OCI-LY3 (cell line): Measurements from ENCODE around the gene TOMM70.

Experiments used
- H2AFZ ChIP-seq: fragments of 200-600, 300-600 bp; shearing (Covaris generic); 2 replicates; pipeline ENCODE4 v1.6.0; 2014; ENCODE audit warnings: antibody characterized with exemption, low read depth, low read length
- H3K27ac ChIP-seq: fragments of 200-600, 300-600 bp; sonication (generic); 2 replicates; pipeline ENCODE4 v1.5.1; 2014; ENCODE audit warnings: mild to moderate bottlenecking, low read length, moderate library complexity, mixed read lengths
- H3K27me3 ChIP-seq: fragments of 200-600, 300-600 bp; sonication (generic); 2 replicates; pipeline ENCODE4 v1.6.1; 2014; ENCODE audit warnings: low read depth, low read length, mixed read lengths
- H3K36me3 ChIP-seq: fragments of 200-600, 300-600 bp; sonication (generic); replicated peaks from 2 replicates; pipeline ENCODE3; 2014; ENCODE audit warnings: low read depth, low read length, mixed read lengths
- H3K4me1 ChIP-seq: fragments of 300-600, 200-600 bp; sonication (generic); 2 replicates; pipeline ENCODE4 v1.6.1; 2014; ENCODE audit warnings: low read length, mixed read lengths
- H3K4me2 ChIP-seq: fragments of 200-600, 300-600 bp; sonication (generic); 2 replicates; pipeline ENCODE4 v1.6.1; 2014; ENCODE audit warnings: low read length, mixed read lengths
- H3K4me3 ChIP-seq: fragments of 300-600, 200-600 bp; sonication (generic); 2 replicates; pipeline ENCODE4 v1.5.1; 2014; ENCODE audit warnings: antibody characterized with exemption, mild to moderate bottlenecking, low read length, moderate library complexity
- H3K79me2 ChIP-seq: fragments of 300-600, 200-600 bp; shearing (Covaris generic); 2 replicates; pipeline ENCODE4 v1.6.1; 2014; ENCODE audit warnings: mild to moderate bottlenecking, low read length, mixed read lengths
- H3K9ac ChIP-seq: fragments of 300-600, 200-600 bp; shearing (Covaris generic); 2 replicates; pipeline ENCODE4 v1.6.0; 2014; ENCODE audit warnings: mild to moderate bottlenecking, low read length, moderate library complexity
- H3K9me3 ChIP-seq: fragments of 200-600, 300-600 bp; shearing (Covaris generic); 2 replicates; pipeline ENCODE4 v1.6.1; 2014; ENCODE audit warnings: low read length, mixed read lengths; ENCODE audit not compliant: insufficient read depth
- H4K20me1 ChIP-seq: fragments of 200-600, 300-600 bp; sonication (generic); 2 replicates; pipeline ENCODE4 v1.6.1; 2016; ENCODE audit warnings: low read length, mixed read lengths; ENCODE audit not compliant: insufficient read depth
- CTCF ChIP-seq: fragments of 200-600, 300-600 bp; sonication (generic); IDR thresholded peaks from 2 replicates; pipeline ENCODE4 v1.5.1; 2014; ENCODE audit warnings: antibody characterized with exemption, low read length, low read depth
- EZH2phosphoT487 ChIP-seq: fragments of 200-600 bp; shearing (Covaris generic); IDR thresholded peaks from 2 replicates; pipeline ENCODE4 v1.6.1; 2018; ENCODE audit warnings: antibody characterized with exemption, mixed run types, low read depth

TOMM70 gene

GRCh38 chr3:100425316-100425715 lies 24.4 kb upstream of the TOMM70 start:
- H3K27me3 ChIP-seq: no peaks in the 10 kb centered on the region
- H2AFZ ChIP-seq: no peak overlapping the region
- no peak overlapping the region for H3K27ac ChIP-seq
- H3K79me2 ChIP-seq: no peaks in the 10 kb centered on the region
- no peaks in the 10 kb centered on the region for H3K9me3 ChIP-seq
- H4K20me1 ChIP-seq: no peaks in the 10 kb centered on the region
- no peaks in the 10 kb centered on the region for H3K36me3 ChIP-seq
- no peaks in the 10 kb centered on the region for H3K4me1 ChIP-seq
- no peak overlapping the region for H3K9ac ChIP-seq
- no peak for TF ChIP-seq CTCF
- TF ChIP-seq EZH2phosphoT487: no peak
- no peak overlapping the region for H3K4me2 ChIP-seq
- no peak overlapping the region for H3K4me3 ChIP-seq

GRCh38 chr3:100424261-100424660 lies 23.4 kb upstream of the TOMM70 start:
- H2AFZ ChIP-seq: no peak overlapping the region

GRCh38 chr3:100423611-100424010 lies 22.7 kb upstream of the TOMM70 start:
- Histone ChIP-seq H3K79me2 (no peaks in the 10 kb centered on the region), H3K27me3 (no peaks in the 10 kb centered on the region), H3K36me3 (no peaks in the 10 kb centered on the region), H3K4me1 (peaks cover 3% of the 10 kb centered on the region), H3K4me2 (no peak overlapping the region), H3K27ac (no peak overlapping the region), H3K9ac (no peak overlapping the region), H3K9me3 (no peaks in the 10 kb centered on the region), H2AFZ (no peak overlapping the region), H3K4me3 (no peak overlapping the region), H4K20me1 (no peaks in the 10 kb centered on the region)
- TF ChIP-seq CTCF (no peak), EZH2phosphoT487 (no peak)

More at GRCh38 chr3:100424261-100424660, 23.4 kb upstream of the TOMM70 start:
- H3K27me3 ChIP-seq: no peaks in the 10 kb centered on the region
- no peaks in the 10 kb centered on the region for H3K36me3 ChIP-seq
- H3K27ac ChIP-seq: no peak overlapping the region
- no peaks in the 10 kb centered on the region for H3K9me3 ChIP-seq
- no peaks in the 10 kb centered on the region for H3K79me2 ChIP-seq
- H3K4me1 ChIP-seq: peaks cover 1% of the 10 kb centered on the region
- no peak overlapping the region for H3K4me3 ChIP-seq
- no peak for TF ChIP-seq EZH2phosphoT487
- no peaks in the 10 kb centered on the region for H4K20me1 ChIP-seq
- no peak overlapping the region for H3K9ac ChIP-seq
- no peak overlapping the region for H3K4me2 ChIP-seq

GRCh38 chr3:100420885-100421284 lies 20.0 kb upstream of the TOMM70 start:
- H3K4me3 ChIP-seq: no peak overlapping the region
- H3K36me3 ChIP-seq: no peaks in the 10 kb centered on the region
- H3K79me2 ChIP-seq: no peaks in the 10 kb centered on the region
- TF ChIP-seq EZH2phosphoT487 (no peak), CTCF (no peak)
- H3K4me1 ChIP-seq: peaks cover 3% of the 10 kb centered on the region
- no peaks in the 10 kb centered on the region for H4K20me1 ChIP-seq
- no peak overlapping the region for H3K27ac ChIP-seq
- H2AFZ ChIP-seq: no peak overlapping the region
- no peak overlapping the region for H3K9ac ChIP-seq
- H3K9me3 ChIP-seq: no peaks in the 10 kb centered on the region
- no peaks in the 10 kb centered on the region for H3K27me3 ChIP-seq
- H3K4me2 ChIP-seq: no peak overlapping the region

- H4K20me1 ChIP-seq: no peaks in the 10 kb centered on the region
- H3K79me2 ChIP-seq: no peaks in the 10 kb centered on the region
- no peak overlapping the region for H3K4me3 ChIP-seq
- H3K27me3 ChIP-seq: no peaks in the 10 kb centered on the region
- no peak overlapping the region for H3K9ac ChIP-seq
- peaks cover 3% of the 10 kb centered on the region for H3K4me1 ChIP-seq
- H3K27ac ChIP-seq: no peak overlapping the region
- H2AFZ ChIP-seq: no peak overlapping the region; the same call in 1 of the 2 replicates
- H3K9me3 ChIP-seq: no peaks in the 10 kb centered on the region
- TF ChIP-seq EZH2phosphoT487 (no peak), CTCF (no peak)
- H3K36me3 ChIP-seq: no peaks in the 10 kb centered on the region
- no peak overlapping the region for H3K4me2 ChIP-seq
These were observed 18.5 kb upstream of the TOMM70 start for GRCh38 chr3:100419406-100419805.
